K562 (cell line): ENCODE data around the gene MITF. TPM values are rescaled to one million over a fixed set of nuclear protein-coding genes. Genes with fewer than 3 reads are reported as not detected.

Experiments
- HDGF ChIP-seq: fragments of 450-650 bp; IDR thresholded peaks from 2 replicates; pipeline ENCODE4 v1.6.1; 2016
- HNRNPUL1 ChIP-seq: fragments of 200-400 bp; formaldehyde crosslinking; IDR thresholded peaks from 2 replicates; pipeline ENCODE4 v1.6.1; 2017; ENCODE audit warnings: low read length
- LARP7 ChIP-seq: fragments of 450-650 bp; IDR thresholded peaks from 2 replicates; pipeline ENCODE4 v1.6.1; 2016
- MAFK ChIP-seq: IDR thresholded peaks from 2 replicates; pipeline ENCODE4 v1.6.1; 2011; ENCODE audit warnings: low read length, improper control_type of control experiment
- MIER1 ChIP-seq: fragments of 450-650 bp; IDR thresholded peaks from 2 replicates; pipeline ENCODE4 v1.6.1; 2016; ENCODE audit warnings: antibody characterized with exemption, mild to moderate bottlenecking, low read depth
- MTA2 ChIP-seq: fragments of 450-650 bp; IDR thresholded peaks from 2 replicates; pipeline ENCODE4 v1.6.1; 2016; ENCODE audit warnings: low read depth
- NCOR1 ChIP-seq: fragments of 450-650 bp; IDR thresholded peaks from 2 replicates; pipeline ENCODE4 v1.6.1; 2016; ENCODE audit warnings: mild to moderate bottlenecking, moderate library complexity
- NELFE ChIP-seq: IDR thresholded peaks from 2 replicates; pipeline ENCODE4 v1.6.1; 2011; ENCODE audit warnings: mild to moderate bottlenecking; ENCODE audit not compliant: insufficient read depth, insufficient read length
- PHF20 ChIP-seq: fragments of 450-650 bp; IDR thresholded peaks from 2 replicates; pipeline ENCODE4 v1.6.1; 2018; ENCODE audit not compliant: partially characterized antibody
- PTRF ChIP-seq: fragments of 450-650 bp; IDR thresholded peaks from 2 replicates; pipeline ENCODE4 v1.6.1; 2016; ENCODE audit warnings: mild to moderate bottlenecking, missing genetic modification characterization, missing compliant biosample characterization
- SMARCE1 ChIP-seq: fragments of 450-650 bp; IDR thresholded peaks from 2 replicates; pipeline ENCODE4 v1.7.1; 2016; ENCODE audit warnings: mild to moderate bottlenecking
- SPI1 ChIP-seq: IDR thresholded peaks from 2 replicates; pipeline ENCODE4 v1.6.1; 2011; ENCODE audit warnings: low read depth, low read length, control low read depth, borderline replicate concordance
- TEAD2 ChIP-seq: fragments of 450-650 bp; IDR thresholded peaks from 2 replicates; pipeline ENCODE4 v1.6.1; 2016; ENCODE audit warnings: missing genetic modification characterization, control low read depth, missing compliant biosample characterization
- TOE1 ChIP-seq, 2 experiments: fragments of 450-650 bp in 1 of 2; sonication (generic) in 1 of 2; formaldehyde crosslinking in 1 of 2; IDR thresholded peaks; 2 replicates each; pipeline versions ENCODE4 v1.7.1 to v1.8.0; 2016 to 2022; ENCODE audit warnings: borderline replicate concordance in 2 of 2, mild to moderate bottlenecking in 2 of 2, antibody characterized with exemption in 1 of 2, inconsistent platforms in 1 of 2, low read depth in 1 of 2, missing genetic modification reagents in 1 of 2, moderate library complexity in 1 of 2
- ZNF23 ChIP-seq: fragments of 250-450 bp; sonication (Bioruptor Pico); IDR thresholded peaks from 2 replicates; pipeline ENCODE4 v1.4.0; 2020; ENCODE audit warnings: mild to moderate bottlenecking
- ZNF316 ChIP-seq: fragments of 450-650 bp; IDR thresholded peaks from 2 replicates; pipeline ENCODE4 v1.6.1; 2016
- polyA plus RNA-seq, 8 experiments: library from polyadenylated mRNA; depleted of rRNA in 4 of 8; stranded (reverse) in 5 of 8; unstranded in 3 of 8; fragments of >200 nt; fragmentation: Nextera tagmentation in 2 of 8; fragmentation: Illumina TruSeq in 1 of 8; extraction: Ambion mirVana in 2 of 8; extraction: Trizol in 1 of 8; gene quantifications; 2 replicates each; pipeline versions ENCODE4 v1.2.1 to v1.2.3, GENCODE V29; 2011 to 2014; ENCODE audit warnings: inconsistent platforms in 1 of 8, missing spikeins in 1 of 8
- total RNA-seq, 7 experiments: library from RNA; depleted of rRNA in 6 of 7; stranded (reverse); fragments of >200 nt in 6 of 7; fragmentation: Illumina TruSeq in 2 of 7; extraction: Trizol in 2 of 7; gene quantifications; 2 replicates each; pipeline versions ENCODE4 v1.2.1 to v1.2.3, GENCODE V29; 2011 to 2021; ENCODE audit warnings: low replicate concordance in 1 of 7
- TF ChIP-seq, protein P1 (sequence below): fragments of 200-800 bp; sonication (Bioruptor generic); IDR thresholded peaks from 2 replicates; pipeline ENCODE4 v1.6.1; 2016; ENCODE audit warnings: missing genetic modification characterization, missing compliant biosample characterization
- TF ChIP-seq, protein P2 (sequence below): fragments of 450-650 bp; IDR thresholded peaks from 2 replicates; pipeline ENCODE4 v1.7.0; 2016; ENCODE audit warnings: borderline replicate concordance
- TF ChIP-seq, protein P3 (sequence below): fragments of 450-650 bp; IDR thresholded peaks from 2 replicates; pipeline ENCODE4 v1.6.1; 2016

Gene MITF
- total and polyA plus RNA-seq, 9 of the 15 experiments (the other 6 are each of a cell fraction or from before 2014, with no cell fraction given) = 5.6 to 14.9 (median 11.1) TPM

DNA sequence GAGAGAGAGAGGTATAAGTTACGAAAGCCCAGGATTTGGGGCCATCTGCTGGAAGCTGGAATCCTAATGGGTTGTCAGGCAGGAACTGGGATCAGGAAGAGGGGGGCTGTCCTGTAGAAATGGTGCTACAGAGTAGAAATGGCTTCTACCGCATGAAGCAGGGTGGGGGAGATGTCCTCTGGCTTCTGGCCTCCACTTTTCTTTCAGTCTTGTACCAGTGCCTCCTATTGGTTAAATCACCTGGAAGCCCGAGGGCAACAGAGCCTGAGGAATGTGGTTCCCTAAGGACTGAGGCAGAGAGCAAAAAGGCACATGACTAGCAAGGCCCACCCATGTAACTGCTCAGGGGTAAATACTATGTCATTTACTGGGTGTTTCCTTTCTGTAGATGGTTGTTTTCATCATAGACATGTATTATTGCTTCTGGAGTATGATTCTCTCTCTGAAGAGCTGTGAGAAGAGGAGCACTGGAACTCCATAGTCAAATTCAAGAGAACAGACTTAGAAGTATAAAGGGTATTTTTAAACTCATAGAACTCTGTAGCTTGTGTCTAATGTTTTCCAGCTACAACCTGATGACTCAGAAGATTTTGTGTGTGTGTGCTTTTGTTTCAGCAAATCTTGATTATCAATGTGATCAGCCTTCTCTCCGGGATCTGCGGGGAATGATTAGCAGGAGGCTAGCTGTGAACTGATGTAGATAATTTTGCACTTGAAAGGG lies 20.2 kb upstream of the MITF start (continued):
- TF ChIP-seq, protein P1, sequence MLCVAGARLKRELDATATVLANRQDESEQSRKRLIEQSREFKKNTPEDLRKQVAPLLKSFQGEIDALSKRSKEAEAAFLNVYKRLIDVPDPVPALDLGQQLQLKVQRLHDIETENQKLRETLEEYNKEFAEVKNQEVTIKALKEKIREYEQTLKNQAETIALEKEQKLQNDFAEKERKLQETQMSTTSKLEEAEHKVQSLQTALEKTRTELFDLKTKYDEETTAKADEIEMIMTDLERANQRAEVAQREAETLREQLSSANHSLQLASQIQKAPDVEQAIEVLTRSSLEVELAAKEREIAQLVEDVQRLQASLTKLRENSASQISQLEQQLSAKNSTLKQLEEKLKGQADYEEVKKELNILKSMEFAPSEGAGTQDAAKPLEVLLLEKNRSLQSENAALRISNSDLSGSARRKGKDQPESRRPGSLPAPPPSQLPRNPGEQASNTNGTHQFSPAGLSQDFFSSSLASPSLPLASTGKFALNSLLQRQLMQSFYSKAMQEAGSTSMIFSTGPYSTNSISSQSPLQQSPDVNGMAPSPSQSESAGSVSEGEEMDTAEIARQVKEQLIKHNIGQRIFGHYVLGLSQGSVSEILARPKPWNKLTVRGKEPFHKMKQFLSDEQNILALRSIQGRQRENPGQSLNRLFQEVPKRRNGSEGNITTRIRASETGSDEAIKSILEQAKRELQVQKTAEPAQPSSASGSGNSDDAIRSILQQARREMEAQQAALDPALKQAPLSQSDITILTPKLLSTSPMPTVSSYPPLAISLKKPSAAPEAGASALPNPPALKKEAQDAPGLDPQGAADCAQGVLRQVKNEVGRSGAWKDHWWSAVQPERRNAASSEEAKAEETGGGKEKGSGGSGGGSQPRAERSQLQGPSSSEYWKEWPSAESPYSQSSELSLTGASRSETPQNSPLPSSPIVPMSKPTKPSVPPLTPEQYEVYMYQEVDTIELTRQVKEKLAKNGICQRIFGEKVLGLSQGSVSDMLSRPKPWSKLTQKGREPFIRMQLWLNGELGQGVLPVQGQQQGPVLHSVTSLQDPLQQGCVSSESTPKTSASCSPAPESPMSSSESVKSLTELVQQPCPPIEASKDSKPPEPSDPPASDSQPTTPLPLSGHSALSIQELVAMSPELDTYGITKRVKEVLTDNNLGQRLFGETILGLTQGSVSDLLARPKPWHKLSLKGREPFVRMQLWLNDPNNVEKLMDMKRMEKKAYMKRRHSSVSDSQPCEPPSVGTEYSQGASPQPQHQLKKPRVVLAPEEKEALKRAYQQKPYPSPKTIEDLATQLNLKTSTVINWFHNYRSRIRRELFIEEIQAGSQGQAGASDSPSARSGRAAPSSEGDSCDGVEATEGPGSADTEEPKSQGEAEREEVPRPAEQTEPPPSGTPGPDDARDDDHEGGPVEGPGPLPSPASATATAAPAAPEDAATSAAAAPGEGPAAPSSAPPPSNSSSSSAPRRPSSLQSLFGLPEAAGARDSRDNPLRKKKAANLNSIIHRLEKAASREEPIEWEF (CRISPR knock-in tag) = no peak
- no peak for TF ChIP-seq TOE1 (IDR thresholded peaks at IDR 0.05; ENCODE audit: borderline replicate concordance)
- TF ChIP-seq TOE1 (CRISPR knock-in tag; IDR thresholded peaks at IDR 0.05; ENCODE audit: borderline replicate concordance, low read depth) = no peak
- no peak for TF ChIP-seq SPI1
- TF ChIP-seq ZNF23 (CRISPR knock-in tag) = no peak
- no peak for TF ChIP-seq HNRNPUL1
- peak; percentile 76 for TF ChIP-seq ZNF316
- peak; percentile 35; the same call in 1 of the 2 replicates for TF ChIP-seq MAFK
- peak; percentile 74 for TF ChIP-seq NCOR1
- no peak for TF ChIP-seq NELFE
- TF ChIP-seq, protein P2, sequence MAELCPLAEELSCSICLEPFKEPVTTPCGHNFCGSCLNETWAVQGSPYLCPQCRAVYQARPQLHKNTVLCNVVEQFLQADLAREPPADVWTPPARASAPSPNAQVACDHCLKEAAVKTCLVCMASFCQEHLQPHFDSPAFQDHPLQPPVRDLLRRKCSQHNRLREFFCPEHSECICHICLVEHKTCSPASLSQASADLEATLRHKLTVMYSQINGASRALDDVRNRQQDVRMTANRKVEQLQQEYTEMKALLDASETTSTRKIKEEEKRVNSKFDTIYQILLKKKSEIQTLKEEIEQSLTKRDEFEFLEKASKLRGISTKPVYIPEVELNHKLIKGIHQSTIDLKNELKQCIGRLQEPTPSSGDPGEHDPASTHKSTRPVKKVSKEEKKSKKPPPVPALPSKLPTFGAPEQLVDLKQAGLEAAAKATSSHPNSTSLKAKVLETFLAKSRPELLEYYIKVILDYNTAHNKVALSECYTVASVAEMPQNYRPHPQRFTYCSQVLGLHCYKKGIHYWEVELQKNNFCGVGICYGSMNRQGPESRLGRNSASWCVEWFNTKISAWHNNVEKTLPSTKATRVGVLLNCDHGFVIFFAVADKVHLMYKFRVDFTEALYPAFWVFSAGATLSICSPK = no peak
- TF ChIP-seq MTA2 = peak; percentile 69
- no peak for TF ChIP-seq LARP7
- TF ChIP-seq, protein P3, sequence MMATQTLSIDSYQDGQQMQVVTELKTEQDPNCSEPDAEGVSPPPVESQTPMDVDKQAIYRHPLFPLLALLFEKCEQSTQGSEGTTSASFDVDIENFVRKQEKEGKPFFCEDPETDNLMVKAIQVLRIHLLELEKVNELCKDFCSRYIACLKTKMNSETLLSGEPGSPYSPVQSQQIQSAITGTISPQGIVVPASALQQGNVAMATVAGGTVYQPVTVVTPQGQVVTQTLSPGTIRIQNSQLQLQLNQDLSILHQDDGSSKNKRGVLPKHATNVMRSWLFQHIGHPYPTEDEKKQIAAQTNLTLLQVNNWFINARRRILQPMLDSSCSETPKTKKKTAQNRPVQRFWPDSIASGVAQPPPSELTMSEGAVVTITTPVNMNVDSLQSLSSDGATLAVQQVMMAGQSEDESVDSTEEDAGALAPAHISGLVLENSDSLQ = no peak
- no peak for TF ChIP-seq PTRF
- no peak for TF ChIP-seq MIER1
- peak; percentile 85 for TF ChIP-seq SMARCE1
- no peak for TF ChIP-seq PHF20
- no peak for TF ChIP-seq TEAD2
- TF ChIP-seq HDGF = no peak
